C4-2B (cell line): ENCODE data around the gene ADGRG6.
"Not testable (repeated sequence)": the region's sequence is repeated elsewhere in the genome, so short reads cannot be mapped to it uniquely, and the experiment has no call there.

Source experiments
- H3K27ac ChIP-seq: fragments of 450-650 bp; 2 replicates; pipeline ENCODE4 v1.5.1; 2017
- CTCF ChIP-seq: fragments of 450-650 bp; conservative IDR thresholded peaks from 2 replicates; pipeline ENCODE4 v1.5.1; 2017; ENCODE audit warnings: mild to moderate bottlenecking
- ZFX ChIP-seq: fragments of 450-650 bp; IDR thresholded peaks from 2 replicates; pipeline ENCODE4 v1.6.1; 2017

Gene ADGRG6

GRCh38 chr6:142343938-142344337 lies 42.1 kb downstream of the ADGRG6 start:
- H3K27ac ChIP-seq: no peak overlapping the region
- TF ChIP-seq CTCF: no peak
- no peak for TF ChIP-seq ZFX

GRCh38 chr6:142345261-142345660 lies 43.5 kb downstream of the ADGRG6 start:
- no peak overlapping the region for H3K27ac ChIP-seq
- TF ChIP-seq CTCF (no peak), ZFX (no peak)

GRCh38 chr6:142346166-142346565 lies 44.4 kb downstream of the ADGRG6 start:
- not testable (repeated sequence) for H3K27ac ChIP-seq

- no peak for TF ChIP-seq ZFX
- no peak for TF ChIP-seq CTCF
- peak overlapping the region; percentile 67 for H3K27ac ChIP-seq
Measured at GRCh38 chr6:142349215-142349823, 47.5 kb downstream of the ADGRG6 start.

GRCh38 chr6:142350309-142350708 lies 48.5 kb downstream of the ADGRG6 start:
- no peak for TF ChIP-seq CTCF
- peak overlapping the region; percentile 75; the same call in 1 of the 2 replicates for H3K27ac ChIP-seq

- TF ChIP-seq ZFX (no peak), CTCF (no peak)
- H3K27ac ChIP-seq: no peak overlapping the region; the same call in 1 of the 2 replicates
Measured at GRCh38 chr6:142353690-142354089, 51.9 kb downstream of the ADGRG6 start.

GRCh38 chr6:142354650-142355049 lies 52.8 kb downstream of the ADGRG6 start:
- TF ChIP-seq CTCF (no peak), ZFX (no peak)
- no peak overlapping the region for H3K27ac ChIP-seq

GRCh38 chr6:142355520-142356174 lies 53.8 kb downstream of the ADGRG6 start:
- no peak overlapping the region for H3K27ac ChIP-seq
- TF ChIP-seq ZFX: no peak
- no peak for TF ChIP-seq CTCF
